K562 (cell line): Measurements from ENCODE around the gene PI4K2B.

ENCODE experiments used
- CBX3 ChIP-seq, 2 experiments: IDR thresholded peaks; 1 replicate in 1 of 2; 2 replicates in 1 of 2; pipeline ENCODE4 v1.6.1; 2012; ENCODE audit warnings: inconsistent platforms in 2 of 2, low read length in 2 of 2, borderline replicate concordance in 1 of 2, control low read depth in 1 of 2
- CREB1 ChIP-seq, 2 experiments: sonication (generic) in 1 of 2; formaldehyde crosslinking in 1 of 2; IDR thresholded peaks; 2 replicates each; pipeline versions ENCODE4 v1.6.1 to v1.8.0; 2012 to 2022; ENCODE audit warnings: inconsistent platforms in 1 of 2, mild to moderate bottlenecking in 1 of 2, missing genetic modification reagents in 1 of 2, moderate library complexity in 1 of 2
- HOXB6 ChIP-seq: fragments of 250-450 bp; sonication (Bioruptor Pico); IDR thresholded peaks from 2 replicates; pipeline ENCODE4 v1.5.1; 2022; ENCODE audit warnings: mild to moderate bottlenecking, borderline replicate concordance
- MCM2 ChIP-seq: fragments of 450-650 bp; IDR thresholded peaks from 2 replicates; pipeline ENCODE4 v1.6.1; 2017; ENCODE audit warnings: low read depth, mild to moderate bottlenecking
- MYC ChIP-seq, 2 experiments: fragments of 250-450 bp in 1 of 2; sonication (Bioruptor Pico) in 1 of 2; IDR thresholded peaks; 2 replicates each; pipeline versions ENCODE4 v1.5.1 to v1.6.1; 2012 to 2021; ENCODE audit warnings: low read depth in 2 of 2, borderline replicate concordance in 1 of 2, improper control_type of control experiment in 1 of 2, low read length in 1 of 2, mild to moderate bottlenecking in 1 of 2, moderate library complexity in 1 of 2
- NUFIP1 ChIP-seq: fragments of 450-650 bp; IDR thresholded peaks from 2 replicates; pipeline ENCODE4 v1.6.1; 2018; ENCODE audit not compliant: partially characterized antibody
- POLR2A ChIP-seq: fragments of 450-650 bp; conservative IDR thresholded peaks from 2 replicates; pipeline ENCODE4 v1.6.1; 2016
- PYGO2 ChIP-seq: fragments of 450-650 bp; IDR thresholded peaks from 2 replicates; pipeline ENCODE4 v1.6.1; 2016; ENCODE audit warnings: mild to moderate bottlenecking, missing genetic modification characterization, moderate library complexity, missing compliant biosample characterization
- SAFB2 ChIP-seq: fragments of 200-400 bp; formaldehyde crosslinking; IDR thresholded peaks from 2 replicates; pipeline ENCODE4 v1.6.1; 2018; ENCODE audit warnings: borderline replicate concordance, low read length, low read depth, moderate library complexity; ENCODE audit not compliant: severe bottlenecking
- SMAD4 ChIP-seq: fragments of 250-450 bp; sonication (Bioruptor Pico); conservative IDR thresholded peaks from 2 replicates; pipeline ENCODE4 v1.8.0; 2021; ENCODE audit warnings: inconsistent platforms, mild to moderate bottlenecking, moderate library complexity
- SMARCA5 ChIP-seq: fragments of 450-650 bp; IDR thresholded peaks from 2 replicates; pipeline ENCODE4 v1.6.1; 2016
- ZNF699 ChIP-seq: fragments of 250-450 bp; sonication (Bioruptor Pico); IDR thresholded peaks from 2 replicates; pipeline ENCODE4 v1.8.0; 2021; ENCODE audit warnings: mild to moderate bottlenecking, moderate library complexity; ENCODE audit not compliant: insufficient replicate concordance
- TF ChIP-seq, protein P1 (sequence below): sonication (generic); formaldehyde crosslinking; IDR thresholded peaks from 2 replicates; pipeline ENCODE4 v1.8.0; 2022; ENCODE audit warnings: mild to moderate bottlenecking, missing genetic modification reagents
- TF ChIP-seq, protein P2 (sequence below), 3 experiments: IDR thresholded peaks in 2 of 3; conservative IDR thresholded peaks in 1 of 3; 2 replicates each; pipeline ENCODE4 v1.5.1; 2011 to 2012; ENCODE audit warnings: low read length in 3 of 3, mild to moderate bottlenecking in 3 of 3, control low read depth in 2 of 3, improper control_type of control experiment in 1 of 3, inconsistent platforms in 1 of 3, low read depth in 1 of 3, mixed read lengths in 1 of 3, moderate library complexity in 1 of 3; ENCODE audit not compliant: insufficient read depth in 2 of 3

DNA sequence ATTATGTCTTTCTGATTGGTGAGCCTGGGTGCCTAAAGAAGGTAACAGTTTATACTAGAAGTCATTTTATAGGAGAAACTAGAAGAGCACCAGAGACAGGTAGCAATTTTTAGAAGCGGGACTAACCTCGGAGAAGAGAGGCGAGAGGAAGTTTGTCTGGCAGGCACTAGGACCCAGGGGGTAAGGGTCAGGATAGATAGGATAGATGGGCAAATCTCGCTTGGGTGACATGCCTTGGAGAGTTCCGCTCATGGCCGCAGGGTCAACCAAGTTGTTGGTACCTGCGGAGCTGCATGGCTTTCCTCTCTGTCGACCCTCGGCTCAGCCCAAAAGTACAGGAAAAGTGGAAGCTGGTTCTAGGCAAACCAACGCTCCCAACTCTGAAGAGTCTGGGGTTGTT lies 11.3 kb downstream of the PI4K2B start:
- TF ChIP-seq POLR2A (no peak), SMAD4 (CRISPR knock-in tag) (no peak), NUFIP1 (no peak), MYC (IDR thresholded peaks at IDR 0.05; ENCODE audit: low read depth, low read length) (no peak), MYC (CRISPR knock-in tag; IDR thresholded peaks at IDR 0.05; ENCODE audit: borderline replicate concordance, low read depth) (no peak), PYGO2 (tag) (no peak), CREB1 (IDR thresholded peaks at IDR 0.05) (no peak), CREB1 (CRISPR knock-in tag; IDR thresholded peaks at IDR 0.05) (no peak), CBX3 (IDR thresholded peaks at IDR 0.05; ENCODE audit: borderline replicate concordance in 1 of 2, low read length in 2 of 2) (no peak), SAFB2 (no peak), HOXB6 (CRISPR knock-in tag) (no peak), ZNF699 (CRISPR knock-in tag) (no peak), MCM2 (no peak), SMARCA5 (no peak)
- TF ChIP-seq, protein P1, sequence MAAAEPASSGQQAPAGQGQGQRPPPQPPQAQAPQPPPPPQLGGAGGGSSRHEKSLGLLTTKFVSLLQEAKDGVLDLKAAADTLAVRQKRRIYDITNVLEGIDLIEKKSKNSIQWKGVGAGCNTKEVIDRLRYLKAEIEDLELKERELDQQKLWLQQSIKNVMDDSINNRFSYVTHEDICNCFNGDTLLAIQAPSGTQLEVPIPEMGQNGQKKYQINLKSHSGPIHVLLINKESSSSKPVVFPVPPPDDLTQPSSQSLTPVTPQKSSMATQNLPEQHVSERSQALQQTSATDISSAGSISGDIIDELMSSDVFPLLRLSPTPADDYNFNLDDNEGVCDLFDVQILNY (CRISPR knock-in tag), result no peak
- TF ChIP-seq, protein P2, sequence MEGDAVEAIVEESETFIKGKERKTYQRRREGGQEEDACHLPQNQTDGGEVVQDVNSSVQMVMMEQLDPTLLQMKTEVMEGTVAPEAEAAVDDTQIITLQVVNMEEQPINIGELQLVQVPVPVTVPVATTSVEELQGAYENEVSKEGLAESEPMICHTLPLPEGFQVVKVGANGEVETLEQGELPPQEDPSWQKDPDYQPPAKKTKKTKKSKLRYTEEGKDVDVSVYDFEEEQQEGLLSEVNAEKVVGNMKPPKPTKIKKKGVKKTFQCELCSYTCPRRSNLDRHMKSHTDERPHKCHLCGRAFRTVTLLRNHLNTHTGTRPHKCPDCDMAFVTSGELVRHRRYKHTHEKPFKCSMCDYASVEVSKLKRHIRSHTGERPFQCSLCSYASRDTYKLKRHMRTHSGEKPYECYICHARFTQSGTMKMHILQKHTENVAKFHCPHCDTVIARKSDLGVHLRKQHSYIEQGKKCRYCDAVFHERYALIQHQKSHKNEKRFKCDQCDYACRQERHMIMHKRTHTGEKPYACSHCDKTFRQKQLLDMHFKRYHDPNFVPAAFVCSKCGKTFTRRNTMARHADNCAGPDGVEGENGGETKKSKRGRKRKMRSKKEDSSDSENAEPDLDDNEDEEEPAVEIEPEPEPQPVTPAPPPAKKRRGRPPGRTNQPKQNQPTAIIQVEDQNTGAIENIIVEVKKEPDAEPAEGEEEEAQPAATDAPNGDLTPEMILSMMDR (IDR thresholded peaks at IDR 0.05 in 2 of 3, conservative IDR thresholded peaks at IDR 0.05 in 1 of 3; ENCODE audit: insufficient read depth in 2 of 3, low read depth in 1 of 3, low read length in 3 of 3), result no peak
